Measurements from ENCODE around the gene MYL5. TPM values are rescaled to one million over a fixed set of nuclear protein-coding genes. Genes with fewer than 3 reads are reported as not detected.

Gene MYL5, protein sequence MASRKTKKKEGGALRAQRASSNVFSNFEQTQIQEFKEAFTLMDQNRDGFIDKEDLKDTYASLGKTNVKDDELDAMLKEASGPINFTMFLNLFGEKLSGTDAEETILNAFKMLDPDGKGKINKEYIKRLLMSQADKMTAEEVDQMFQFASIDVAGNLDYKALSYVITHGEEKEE
- 10 to 100 TPM; 14.0 to 14.5 TPM for total RNA-seq

DNA sequence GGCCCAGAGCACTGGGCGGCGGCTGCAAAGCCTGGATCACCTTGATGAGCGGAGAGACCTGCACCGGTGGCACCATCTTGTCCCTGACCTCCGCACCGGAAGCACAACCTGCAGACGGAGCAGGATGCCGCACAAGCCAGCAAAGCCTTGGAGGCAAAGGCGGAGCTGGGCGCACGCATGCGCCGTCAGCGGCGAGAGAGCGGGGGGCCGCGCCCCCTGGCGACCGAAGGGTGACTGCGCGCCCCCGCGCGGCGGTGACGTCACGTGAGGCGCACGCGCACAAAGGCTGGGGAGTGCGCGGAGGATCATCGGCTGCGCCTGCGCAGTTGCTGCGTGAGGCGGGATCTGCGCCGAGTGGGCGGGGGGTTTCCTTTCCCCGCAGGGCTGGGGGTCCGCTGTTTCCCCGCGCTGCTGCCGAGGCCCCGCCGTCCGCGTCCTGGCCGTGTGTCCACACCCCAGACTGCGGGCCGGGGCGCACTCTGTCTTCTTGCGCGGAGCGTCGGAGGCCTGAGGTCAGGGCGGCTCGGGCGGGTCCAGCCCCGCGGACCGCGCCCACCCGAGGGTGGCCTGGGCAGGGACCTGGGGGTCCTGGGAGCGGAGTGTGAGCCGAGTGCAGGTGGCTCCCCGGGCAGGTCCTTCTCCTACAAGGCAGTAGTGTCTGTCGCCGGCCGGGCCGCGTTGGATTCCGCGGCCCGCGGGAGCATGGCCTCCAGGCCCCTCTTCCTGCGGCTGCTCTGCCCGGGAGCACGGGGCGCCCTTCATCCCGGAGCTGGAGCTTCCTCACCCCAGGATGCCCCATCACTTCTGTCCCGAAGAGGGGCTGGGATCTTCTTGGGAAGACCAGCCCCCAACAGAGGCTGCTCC, at the start of gene MYL5, which contains the start of gene ATP5ME:
MYL5 (plus strand) TSS at position 371 of the 864 bp plus-strand sequence. CDS start 3,485 bp downstream, outside the sequence.
ATP5ME (minus strand) TSS at position 105 of the 864 bp plus-strand sequence; CDS start at position 76, 29 bp downstream.
- Mint-ChIP-seq H3K4me3 (peak within 1 kb of the TSS; percentile 76), H3K27me3 (no peaks in the 10 kb centered on the region), H3K4me1 (peaks cover 4% of the 10 kb centered on the region), H3K36me3 (ENCODE audit: low read depth) (peaks cover 40% of the 10 kb centered on the region), H3K9me3 (no peaks in the 10 kb centered on the region), H3K27ac (peak within 1 kb of the TSS; percentile 78)
- peak; percentile 95 for ATAC-seq (replicated peaks)

DNA sequence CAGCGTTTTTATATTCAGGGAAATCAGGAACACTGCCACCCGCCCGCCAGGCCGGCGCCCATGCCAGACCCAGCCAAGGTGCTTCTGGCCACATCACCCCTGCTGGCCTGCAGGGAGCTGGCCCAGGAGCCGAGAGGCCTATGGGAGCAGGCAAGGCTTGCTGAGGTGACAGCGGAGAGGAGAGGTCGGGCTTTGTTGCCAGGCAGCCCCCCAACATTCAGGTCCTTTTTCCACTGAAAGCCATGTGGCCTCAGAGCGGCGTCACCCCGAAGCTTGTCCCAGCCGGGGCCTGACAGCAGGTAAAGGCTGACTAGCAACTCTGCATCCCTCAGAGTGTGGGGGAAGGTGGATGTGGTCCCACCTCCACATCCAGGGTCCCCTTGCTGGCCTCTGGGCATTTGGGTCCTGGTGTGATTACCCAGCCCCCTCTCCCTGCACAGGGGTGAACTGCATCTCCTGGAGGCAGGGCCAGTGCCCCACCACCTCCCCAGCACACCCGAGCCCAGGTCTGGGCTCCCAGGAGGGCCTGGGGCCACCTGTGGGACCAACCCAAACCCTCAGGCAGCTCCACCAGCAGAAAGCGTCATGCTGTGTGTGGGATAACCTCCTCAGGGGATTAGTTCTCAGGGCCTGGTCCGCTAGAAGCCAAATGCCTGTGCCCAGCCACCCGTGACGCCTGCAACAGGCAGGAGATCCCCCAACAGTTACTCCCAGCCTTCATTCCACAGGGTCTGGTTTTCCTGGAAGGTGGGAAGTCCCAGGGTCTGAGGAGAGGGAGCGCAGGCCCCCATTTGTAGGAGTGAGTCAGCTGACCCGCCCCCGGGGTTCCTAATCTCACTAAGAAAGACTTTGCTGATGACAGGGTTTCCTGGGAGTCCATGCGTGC, 49.4 kb upstream of the MYL5 start, which contains the start of gene PDE6B:
PDE6B (plus strand) TSS at position 869 of the 886 bp plus-strand sequence. CDS start 54 bp downstream, outside the sequence.
- H3K27ac Mint-ChIP-seq = no peak within 1 kb of the TSS
- no peak for ATAC-seq (replicated peaks)
- H3K4me1 Mint-ChIP-seq = no peaks in the 10 kb centered on the region

DNA sequence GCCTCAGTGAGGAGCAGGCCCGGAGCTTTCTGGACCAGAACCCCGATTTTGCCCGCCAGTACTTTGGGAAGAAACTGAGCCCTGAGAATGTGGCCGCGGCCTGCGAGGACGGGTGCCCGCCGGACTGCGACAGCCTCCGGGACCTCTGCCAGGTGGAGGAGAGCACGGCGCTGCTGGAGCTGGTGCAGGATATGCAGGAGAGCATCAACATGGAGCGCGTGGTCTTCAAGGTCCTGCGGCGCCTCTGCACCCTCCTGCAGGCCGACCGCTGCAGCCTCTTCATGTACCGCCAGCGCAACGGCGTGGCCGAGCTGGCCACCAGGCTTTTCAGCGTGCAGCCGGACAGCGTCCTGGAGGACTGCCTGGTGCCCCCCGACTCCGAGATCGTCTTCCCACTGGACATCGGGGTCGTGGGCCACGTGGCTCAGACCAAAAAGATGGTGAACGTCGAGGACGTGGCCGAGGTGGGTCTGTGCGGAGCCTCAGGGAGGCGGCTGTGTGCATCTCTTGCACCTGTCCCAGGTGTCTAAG, 48.6 kb upstream of the MYL5 start:
- Mint-ChIP-seq H3K27ac (no peak overlapping the region), H3K9me3 (no peaks in the 10 kb centered on the region), H3K4me1 (no peaks in the 10 kb centered on the region), H3K27me3 (no peaks in the 10 kb centered on the region), H3K4me3 (no peak overlapping the region), H3K36me3 (ENCODE audit: low read depth) (no peaks in the 10 kb centered on the region)
- ATAC-seq (replicated peaks) = no peak

More for the DNA sequence above, 49.4 kb upstream of the MYL5 start, which contains the start of gene PDE6B:
- H3K4me3 Mint-ChIP-seq = no peak within 1 kb of the TSS
- H3K27me3 Mint-ChIP-seq = peaks cover 7% of the 10 kb centered on the region
- no peaks in the 10 kb centered on the region for H3K36me3 Mint-ChIP-seq (ENCODE audit: low read depth)
- no peaks in the 10 kb centered on the region for H3K9me3 Mint-ChIP-seq

DNA sequence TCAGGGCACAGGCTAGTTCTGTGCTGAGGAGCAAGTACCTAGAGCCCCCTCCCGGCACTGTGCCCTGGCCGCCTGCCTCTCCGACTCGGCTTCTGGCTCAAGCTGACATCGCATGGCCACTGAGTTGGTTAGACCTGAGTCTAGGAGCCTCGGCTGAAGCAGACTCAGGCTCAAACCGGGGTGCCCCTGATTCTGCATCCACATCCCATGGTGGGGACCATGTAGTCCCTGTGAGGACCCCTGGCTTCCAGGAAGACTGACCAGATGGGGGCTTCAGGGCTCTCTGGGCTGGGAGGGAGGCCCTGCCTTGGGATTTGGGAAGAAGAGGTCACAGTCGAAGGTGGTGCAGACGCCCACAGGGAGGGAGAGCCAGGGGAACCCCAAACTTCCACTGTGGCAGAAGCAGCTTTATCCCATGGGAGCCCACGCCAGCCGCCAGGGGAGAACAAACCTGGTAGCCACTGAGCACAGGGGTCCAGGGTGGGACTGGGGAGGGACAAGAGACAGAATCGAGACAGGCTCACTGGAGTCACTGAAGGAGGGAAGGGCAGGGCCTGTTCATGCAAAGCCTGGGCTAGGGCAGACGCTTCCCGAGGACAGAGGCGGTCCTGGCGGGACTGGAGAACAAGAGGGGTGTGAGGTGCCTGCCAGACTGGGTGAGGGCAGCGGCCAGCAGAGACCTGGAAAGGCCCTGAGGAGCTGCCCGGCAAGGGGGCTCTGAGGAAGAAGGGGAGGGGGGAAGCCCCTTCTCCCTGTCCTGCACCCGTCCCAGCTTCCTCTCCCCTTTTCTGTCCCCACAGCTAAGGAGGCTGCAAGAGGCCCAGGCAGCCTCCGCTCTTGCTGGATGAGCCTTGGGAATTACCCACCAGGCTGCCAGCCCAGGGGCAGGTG, 47.9 kb upstream of the MYL5 start:
- no peaks in the 10 kb centered on the region for H3K27me3 Mint-ChIP-seq
- no peak for ATAC-seq (replicated peaks)
- no peaks in the 10 kb centered on the region for H3K36me3 Mint-ChIP-seq (ENCODE audit: low read depth)
- no peak overlapping the region for H3K4me3 Mint-ChIP-seq
- no peaks in the 10 kb centered on the region for H3K4me1 Mint-ChIP-seq
- H3K27ac Mint-ChIP-seq = no peak overlapping the region
- no peaks in the 10 kb centered on the region for H3K9me3 Mint-ChIP-seq

DNA sequence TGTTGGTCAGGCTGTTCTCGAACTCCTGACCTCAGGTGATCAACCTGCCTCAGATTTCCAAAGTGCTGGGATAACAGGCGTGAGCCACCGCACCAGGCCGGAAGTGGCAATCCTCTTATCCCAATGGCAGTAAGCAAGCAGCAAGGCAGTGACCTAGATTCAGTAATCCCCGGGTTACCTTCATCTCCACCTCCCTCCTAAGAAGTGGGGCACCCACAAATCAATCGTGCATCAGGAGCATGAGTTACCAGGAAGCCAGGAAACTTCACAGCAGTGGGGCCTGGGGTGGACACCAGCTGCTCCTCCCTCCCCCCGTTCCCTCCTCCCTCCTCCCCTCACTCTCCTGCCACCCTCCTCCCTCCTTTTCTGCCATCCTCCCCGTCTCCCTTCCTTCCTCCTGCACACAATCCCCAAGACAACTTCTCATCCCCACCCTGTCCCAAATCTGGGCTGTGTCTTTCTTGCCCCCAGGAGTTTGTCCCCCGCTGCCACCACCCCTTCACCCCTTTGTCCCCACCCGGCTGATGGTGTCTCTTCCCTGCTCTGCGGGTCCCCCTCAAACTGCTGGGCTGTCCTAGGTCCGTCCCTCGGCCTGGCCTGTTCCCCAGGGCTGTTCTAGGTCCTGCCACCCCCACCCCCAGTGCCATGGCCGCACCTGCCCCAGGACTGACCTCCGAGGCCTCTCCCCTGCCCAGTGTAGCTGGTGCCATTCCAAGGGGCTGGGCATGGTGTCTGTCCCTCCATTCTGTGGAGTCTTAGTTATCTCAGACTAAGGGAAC, 46.8 kb upstream of the MYL5 start:
- Mint-ChIP-seq H3K9me3 (peaks cover under 1% of the 10 kb centered on the region), H3K27me3 (no peaks in the 10 kb centered on the region), H3K4me3 (no peak overlapping the region), H3K4me1 (no peaks in the 10 kb centered on the region), H3K36me3 (ENCODE audit: low read depth) (no peaks in the 10 kb centered on the region), H3K27ac (no peak overlapping the region)
- ATAC-seq (replicated peaks) = no peak

DNA sequence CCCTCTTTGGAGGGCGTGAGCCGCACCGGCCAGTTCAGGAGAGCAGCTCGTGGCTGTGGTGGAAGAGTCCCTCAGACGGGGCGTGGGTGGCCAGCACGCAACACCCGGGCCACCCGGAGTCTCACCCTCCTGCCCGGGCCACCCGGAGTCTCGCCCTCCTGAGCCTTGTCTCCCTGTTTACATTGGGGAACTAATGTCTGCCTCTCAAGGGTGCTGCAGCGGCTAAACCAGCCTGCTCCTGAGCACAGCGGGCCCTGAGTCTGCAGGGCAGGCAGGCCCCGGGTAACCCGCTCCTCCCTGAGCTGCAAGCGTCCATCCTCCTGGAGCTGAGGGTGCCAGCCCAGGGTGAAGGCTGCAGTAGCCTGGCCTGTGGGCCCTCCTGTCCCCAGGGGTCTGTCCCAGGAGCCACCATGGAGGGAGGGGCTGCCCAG, 46.0 kb upstream of the MYL5 start:
- H3K9me3 Mint-ChIP-seq = peaks cover 4% of the 10 kb centered on the region
- H3K4me1 Mint-ChIP-seq = no peaks in the 10 kb centered on the region
- H3K27ac Mint-ChIP-seq = no peak overlapping the region
- no peaks in the 10 kb centered on the region for H3K36me3 Mint-ChIP-seq (ENCODE audit: low read depth)
- no peak overlapping the region for H3K4me3 Mint-ChIP-seq
- ATAC-seq (replicated peaks) = no peak
- no peaks in the 10 kb centered on the region for H3K27me3 Mint-ChIP-seq

DNA sequence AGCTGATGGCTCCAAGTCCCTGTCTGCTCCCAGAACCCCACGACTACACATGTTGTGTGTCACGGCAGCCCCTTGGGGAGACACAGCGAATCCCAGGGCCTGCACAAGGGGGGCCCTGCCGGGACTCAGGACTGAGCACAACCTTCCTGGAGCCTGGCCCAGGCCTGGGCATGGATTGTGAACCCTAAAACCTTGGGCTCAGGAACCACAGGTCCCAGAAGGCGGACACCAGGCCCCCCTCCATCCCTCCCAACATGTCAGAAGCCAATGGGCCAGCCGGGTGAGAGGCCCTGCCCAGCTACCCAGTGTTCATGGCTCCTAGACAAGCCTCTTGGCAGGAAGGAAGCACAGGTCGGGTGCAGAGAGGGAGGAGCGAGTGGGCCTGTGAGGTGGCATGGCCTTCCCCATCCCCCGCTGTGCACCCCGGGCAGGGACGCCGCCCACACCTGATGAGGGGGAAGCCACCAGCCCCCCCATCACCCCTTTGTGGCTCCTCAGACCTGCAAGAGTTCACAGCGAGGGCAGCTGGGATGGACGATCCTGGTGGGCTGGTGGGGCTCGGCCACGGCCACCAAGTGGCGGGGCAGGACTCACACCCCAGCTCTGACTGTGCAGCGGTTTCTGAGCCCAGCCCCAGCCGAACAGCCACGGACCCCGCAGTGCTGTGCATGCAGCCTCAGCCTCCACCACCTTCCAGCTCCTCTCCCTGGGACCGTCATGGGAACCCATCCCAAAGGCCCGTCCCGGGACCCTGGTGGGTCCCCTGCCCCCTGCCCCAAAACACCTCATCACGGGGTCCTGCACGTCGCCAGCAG, 45.3 kb upstream of the MYL5 start:
- H3K4me1 Mint-ChIP-seq = no peaks in the 10 kb centered on the region

DNA sequence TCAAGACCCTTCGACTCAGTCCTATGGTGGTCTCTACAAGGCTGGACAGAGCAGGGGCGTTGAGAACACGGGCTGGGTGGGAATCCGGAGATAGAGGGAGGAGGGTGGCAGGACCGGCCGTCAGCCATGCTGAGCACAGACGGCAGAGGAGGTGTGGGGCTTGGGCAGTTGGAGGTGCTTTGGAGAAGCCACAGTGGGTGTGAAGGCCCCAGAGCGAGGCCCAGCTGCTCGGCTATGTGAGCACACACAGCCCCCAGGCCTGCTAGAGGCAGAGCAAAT, 44.8 kb upstream of the MYL5 start:
- Mint-ChIP-seq H3K36me3 (ENCODE audit: low read depth) (no peaks in the 10 kb centered on the region), H3K27me3 (no peaks in the 10 kb centered on the region), H3K27ac (no peak overlapping the region), H3K9me3 (peaks cover 4% of the 10 kb centered on the region), H3K4me1 (no peaks in the 10 kb centered on the region), H3K4me3 (no peak overlapping the region)
- ATAC-seq (replicated peaks) = no peak

More for the DNA sequence above, 45.3 kb upstream of the MYL5 start:
- Mint-ChIP-seq H3K27ac (no peak overlapping the region), H3K9me3 (peaks cover 4% of the 10 kb centered on the region), H3K36me3 (ENCODE audit: low read depth) (no peaks in the 10 kb centered on the region), H3K4me3 (no peak overlapping the region), H3K27me3 (no peaks in the 10 kb centered on the region)
- ATAC-seq (replicated peaks) = no peak

DNA sequence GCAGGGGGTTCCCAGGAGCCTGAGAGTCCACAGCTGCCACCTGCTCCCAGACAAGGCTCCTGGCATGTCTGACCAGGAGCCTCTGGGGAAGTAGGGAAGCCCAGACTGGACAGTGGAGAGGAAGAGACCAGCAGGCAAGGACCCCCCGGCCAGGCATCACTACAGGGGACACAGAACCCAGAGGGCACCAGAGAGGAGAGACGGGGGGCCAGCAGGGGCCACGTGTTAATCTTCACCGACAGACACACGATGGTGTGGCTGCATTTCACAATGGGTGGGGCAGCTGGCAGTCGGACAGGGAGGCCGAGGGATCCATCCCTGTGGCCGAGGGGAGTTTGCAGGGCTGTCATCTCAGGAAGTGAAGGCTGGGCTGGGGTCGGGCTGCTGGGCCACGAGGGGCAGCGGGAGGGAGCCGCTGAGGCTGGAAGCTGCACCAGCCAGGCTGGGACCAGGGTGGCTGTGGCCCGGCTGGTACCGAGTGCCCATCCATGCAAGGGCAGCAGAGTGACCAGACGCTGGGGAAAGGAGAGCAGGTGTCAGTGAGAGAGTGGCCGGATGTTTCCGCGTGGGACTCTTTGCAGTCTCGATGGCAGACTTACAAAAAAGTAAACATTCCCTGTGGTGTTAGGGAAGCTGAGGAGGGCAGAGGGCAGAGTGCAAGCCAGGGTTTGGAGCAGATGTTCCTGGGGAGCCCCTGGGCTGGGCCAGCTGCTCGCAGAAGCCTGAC, 44.3 kb upstream of the MYL5 start:
- no peak for ATAC-seq (replicated peaks)
- no peak overlapping the region for H3K27ac Mint-ChIP-seq

DNA sequence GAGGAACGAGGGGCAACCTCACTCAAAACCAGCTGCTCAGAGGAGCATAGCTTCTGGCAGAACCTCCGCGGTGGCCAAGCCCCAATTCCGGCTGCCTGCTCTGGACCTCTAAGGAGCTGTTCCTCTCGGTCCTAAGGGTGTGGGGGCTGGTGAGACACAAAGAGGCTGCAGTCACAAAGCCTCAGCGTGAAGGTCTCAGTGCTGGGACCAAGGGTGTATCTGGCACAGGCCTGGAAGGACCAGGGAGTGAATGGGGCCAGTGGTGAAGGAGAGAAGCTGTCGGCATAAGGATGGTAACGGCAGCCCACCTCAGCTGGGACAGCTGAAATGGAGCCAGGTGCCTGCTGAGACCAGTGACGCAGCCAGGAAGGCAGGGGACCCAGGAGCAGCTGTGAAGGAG, 43.7 kb upstream of the MYL5 start:
- no peak overlapping the region for H3K27ac Mint-ChIP-seq
- no peaks in the 10 kb centered on the region for H3K4me1 Mint-ChIP-seq
- no peak overlapping the region for H3K4me3 Mint-ChIP-seq
- peaks cover 4% of the 10 kb centered on the region for H3K9me3 Mint-ChIP-seq
- no peaks in the 10 kb centered on the region for H3K36me3 Mint-ChIP-seq (ENCODE audit: low read depth)
- ATAC-seq (replicated peaks) = no peak
- no peaks in the 10 kb centered on the region for H3K27me3 Mint-ChIP-seq

More for the DNA sequence above, 44.3 kb upstream of the MYL5 start:
- Mint-ChIP-seq H3K9me3 (peaks cover 4% of the 10 kb centered on the region), H3K36me3 (ENCODE audit: low read depth) (no peaks in the 10 kb centered on the region), H3K4me3 (no peak overlapping the region), H3K27me3 (no peaks in the 10 kb centered on the region), H3K4me1 (no peaks in the 10 kb centered on the region)

DNA sequence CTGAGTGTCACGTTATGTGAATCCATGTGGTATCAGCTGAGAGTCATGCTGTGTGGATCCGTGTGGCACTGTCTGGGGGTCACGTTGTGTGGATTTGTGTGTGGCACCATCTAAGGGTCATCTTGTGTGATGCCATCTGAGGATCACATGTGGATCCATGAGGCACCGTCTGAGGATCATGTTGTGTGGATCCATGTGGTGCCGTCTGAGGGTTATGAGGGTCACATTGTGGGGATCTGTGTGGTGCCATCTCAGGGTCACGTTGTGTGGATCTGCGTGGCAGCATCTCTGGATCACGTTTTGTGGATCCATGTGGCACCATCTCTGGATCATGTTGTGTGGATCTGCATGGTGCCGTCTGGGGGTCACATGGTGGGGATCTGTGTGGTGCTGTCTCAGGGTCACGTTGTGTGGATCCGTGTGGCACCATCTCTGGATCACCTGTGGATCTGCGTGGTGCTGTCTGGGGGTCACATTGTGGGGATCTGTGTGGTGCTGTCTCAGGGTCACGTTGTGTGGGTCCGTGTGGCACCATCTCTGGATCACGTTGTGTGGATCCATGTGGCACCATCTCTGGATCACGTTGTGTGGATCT, 42.0 kb upstream of the MYL5 start:
- ATAC-seq (replicated peaks) = no peak
- H3K27me3 Mint-ChIP-seq = no peaks in the 10 kb centered on the region
- no peaks in the 10 kb centered on the region for H3K36me3 Mint-ChIP-seq (ENCODE audit: low read depth)
- H3K4me3 Mint-ChIP-seq = no peak overlapping the region
- peaks cover 4% of the 10 kb centered on the region for H3K9me3 Mint-ChIP-seq
- no peak overlapping the region for H3K27ac Mint-ChIP-seq
- H3K4me1 Mint-ChIP-seq = no peaks in the 10 kb centered on the region

Measured in activated T-helper 17 cell treated with anti-CD3 and anti-CD28 coated beads, Interleukin-2, amount 50 U/mL, for 72 hours (primary cell).